ENCODE data around the gene USP12.
"Not testable (repeated sequence)": the region's sequence is repeated elsewhere in the genome, so short reads cannot be mapped to it uniquely, and the experiment has no call there.

The USP12 gene

GRCh38 chr13:27125357-27126282 lies 46.0 kb downstream of the USP12 start:
- DNase-seq (ENCODE audit: low read depth), result no peak
- TF ChIP-seq CTCF (IDR thresholded peaks at IDR 0.05; ENCODE audit: control insufficient read depth, insufficient read depth, low read depth, low read length, missing control alignments), result no peak
- H3K4me3 ChIP-seq (ENCODE audit: control insufficient read depth, low read depth, low read length), result no peak overlapping the region

GRCh38 chr13:27124571-27124970 lies 47.0 kb downstream of the USP12 start:
- TF ChIP-seq CTCF (IDR thresholded peaks at IDR 0.05; ENCODE audit: control insufficient read depth, insufficient read depth, low read depth, low read length, missing control alignments), result no peak
- no peak for DNase-seq (ENCODE audit: low read depth)

GRCh38 chr13:27123445-27123844 lies 48.2 kb downstream of the USP12 start:
- not testable (repeated sequence) for H3K4me3 ChIP-seq (ENCODE audit: control insufficient read depth, low read depth, low read length); DNase-seq (ENCODE audit: low read depth)

More at GRCh38 chr13:27124571-27124970, 47.0 kb downstream of the USP12 start:
- H3K4me3 ChIP-seq (ENCODE audit: control insufficient read depth, low read depth, low read length), result no peak overlapping the region

GRCh38 chr13:27122036-27122435 lies 49.6 kb downstream of the USP12 start:
- DNase-seq (ENCODE audit: low read depth), result no peak
- H3K4me3 ChIP-seq (ENCODE audit: control insufficient read depth, low read depth, low read length), result no peak overlapping the region
- TF ChIP-seq CTCF (IDR thresholded peaks at IDR 0.05; ENCODE audit: control insufficient read depth, insufficient read depth, low read depth, low read length, missing control alignments), result no peak

- no peak overlapping the region for H3K4me3 ChIP-seq (ENCODE audit: control insufficient read depth, low read depth, low read length)
- no peak for TF ChIP-seq CTCF (IDR thresholded peaks at IDR 0.05; ENCODE audit: control insufficient read depth, insufficient read depth, low read depth, low read length, missing control alignments)
- no peak for DNase-seq (ENCODE audit: low read depth)
These were observed 50.8 kb downstream of the USP12 start for GRCh38 chr13:27120811-27121210.

GRCh38 chr13:27120011-27120410 lies 51.6 kb downstream of the USP12 start:
- TF ChIP-seq CTCF (IDR thresholded peaks at IDR 0.05; ENCODE audit: control insufficient read depth, insufficient read depth, low read depth, low read length, missing control alignments), result no peak
- no peak for DNase-seq (ENCODE audit: low read depth)
- H3K4me3 ChIP-seq (ENCODE audit: control insufficient read depth, low read depth, low read length), result no peak overlapping the region

GRCh38 chr13:27118428-27119054 lies 53.1 kb downstream of the USP12 start:
- no peak for TF ChIP-seq CTCF (IDR thresholded peaks at IDR 0.05; ENCODE audit: control insufficient read depth, insufficient read depth, low read depth, low read length, missing control alignments)
- no peak overlapping the region for H3K4me3 ChIP-seq (ENCODE audit: control insufficient read depth, low read depth, low read length)
- no peak for DNase-seq (ENCODE audit: low read depth)
